ENCODE measurements around the gene KCNQ1.

KCNQ1 gene

DNA sequence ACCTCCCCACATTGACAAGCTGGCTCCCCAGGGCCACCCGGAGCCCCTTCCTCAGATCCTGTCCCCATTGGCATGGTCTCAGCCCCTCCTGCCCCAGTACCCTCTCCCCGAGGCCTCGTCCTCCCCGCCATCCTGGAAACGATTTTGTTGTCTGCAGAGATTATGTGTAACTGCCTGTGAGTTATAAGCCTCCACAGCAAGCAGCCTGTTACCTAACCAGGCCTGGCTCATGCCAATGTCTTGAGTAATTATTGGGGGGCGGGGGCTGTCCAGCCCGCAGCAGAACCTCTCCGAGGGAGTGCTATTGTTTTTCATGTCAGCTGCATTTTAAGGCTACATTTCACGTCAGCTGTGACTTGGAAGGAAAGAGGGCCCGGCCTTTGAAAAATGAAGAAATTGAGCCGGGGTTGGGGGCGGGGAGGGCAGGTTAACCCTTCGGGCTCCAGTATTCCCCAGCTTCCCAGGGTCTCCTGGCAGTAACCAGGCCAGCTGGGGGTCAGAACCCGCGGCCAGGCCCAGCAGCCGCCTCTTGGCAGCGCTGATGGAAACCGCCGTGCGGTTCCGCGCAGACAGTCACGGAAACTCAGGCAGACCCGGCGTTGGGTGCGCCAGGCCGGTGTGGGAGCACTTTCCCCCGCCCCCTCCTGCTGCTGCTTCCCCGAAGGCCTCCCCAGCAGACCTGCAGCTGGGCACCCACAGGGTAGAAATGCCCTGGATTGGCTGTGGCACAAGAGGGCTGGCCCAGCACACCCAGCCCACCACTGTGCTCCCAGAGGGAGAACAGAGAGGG is 381.3 kb downstream of the KCNQ1 start:
- DNase-seq (ENCODE audit: low read depth): peak; percentile 73

DNA sequence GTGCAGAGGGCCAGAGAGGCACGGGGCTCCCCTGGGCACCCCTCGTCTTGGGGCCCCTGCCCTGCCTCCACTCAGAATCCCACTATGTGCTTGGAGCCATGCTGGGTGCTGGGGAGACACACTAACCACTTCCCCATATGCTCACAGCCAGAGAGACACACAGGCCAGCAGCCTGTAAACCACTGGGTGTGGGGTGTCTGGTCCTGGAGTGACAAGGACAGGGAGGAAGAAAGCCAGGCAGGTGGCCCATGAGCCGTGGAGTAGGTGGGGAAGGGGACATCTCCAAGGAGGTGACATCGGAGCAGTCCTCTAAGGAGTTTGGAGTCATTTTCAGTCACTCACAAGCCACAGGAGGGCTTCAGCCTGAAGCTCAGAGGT is 381.9 kb downstream of the KCNQ1 start:
- no peak for DNase-seq (ENCODE audit: low read depth)

DNA sequence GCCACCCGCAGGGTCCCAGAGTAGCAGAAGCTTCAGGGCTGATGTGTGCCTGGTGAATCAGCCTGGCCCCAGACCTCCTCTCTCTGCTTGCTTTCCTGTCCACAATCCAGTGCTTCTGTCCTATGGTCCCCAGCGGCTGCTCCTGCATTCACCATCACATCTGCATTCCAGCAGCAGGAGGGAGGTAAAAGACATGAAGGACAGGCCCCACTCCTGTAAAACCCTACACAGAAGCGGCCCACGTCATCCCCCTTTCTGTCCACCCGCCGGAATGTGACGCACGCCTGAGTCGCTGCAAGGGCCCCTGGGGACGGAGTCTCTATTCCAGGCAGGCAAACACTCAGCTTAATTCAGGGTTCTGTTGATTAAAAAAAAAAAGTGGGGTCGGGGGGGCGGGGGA is 382.4 kb downstream of the KCNQ1 start:
- no peak for DNase-seq (ENCODE audit: low read depth)

DNA sequence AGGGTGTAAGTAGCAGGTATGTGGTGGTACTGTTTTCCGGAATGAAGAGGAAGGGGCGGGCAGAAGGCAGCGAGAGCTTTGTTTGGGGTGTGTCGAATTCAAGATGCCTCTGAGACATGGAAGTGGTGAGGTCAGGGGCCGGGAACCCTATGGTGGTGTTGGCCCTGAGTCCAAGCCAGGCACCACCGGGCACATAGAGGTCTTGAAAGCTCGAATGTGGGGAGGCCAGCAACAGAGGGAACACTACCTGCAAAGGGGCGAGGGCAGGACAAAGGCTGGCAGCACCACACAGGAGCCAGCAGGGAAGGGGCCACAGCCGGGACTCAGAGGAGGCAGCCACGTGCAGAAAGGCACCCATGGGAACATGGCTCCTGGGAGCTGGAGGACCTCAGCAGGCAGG is 383.0 kb downstream of the KCNQ1 start:
- DNase-seq (ENCODE audit: low read depth): no peak

DNA sequence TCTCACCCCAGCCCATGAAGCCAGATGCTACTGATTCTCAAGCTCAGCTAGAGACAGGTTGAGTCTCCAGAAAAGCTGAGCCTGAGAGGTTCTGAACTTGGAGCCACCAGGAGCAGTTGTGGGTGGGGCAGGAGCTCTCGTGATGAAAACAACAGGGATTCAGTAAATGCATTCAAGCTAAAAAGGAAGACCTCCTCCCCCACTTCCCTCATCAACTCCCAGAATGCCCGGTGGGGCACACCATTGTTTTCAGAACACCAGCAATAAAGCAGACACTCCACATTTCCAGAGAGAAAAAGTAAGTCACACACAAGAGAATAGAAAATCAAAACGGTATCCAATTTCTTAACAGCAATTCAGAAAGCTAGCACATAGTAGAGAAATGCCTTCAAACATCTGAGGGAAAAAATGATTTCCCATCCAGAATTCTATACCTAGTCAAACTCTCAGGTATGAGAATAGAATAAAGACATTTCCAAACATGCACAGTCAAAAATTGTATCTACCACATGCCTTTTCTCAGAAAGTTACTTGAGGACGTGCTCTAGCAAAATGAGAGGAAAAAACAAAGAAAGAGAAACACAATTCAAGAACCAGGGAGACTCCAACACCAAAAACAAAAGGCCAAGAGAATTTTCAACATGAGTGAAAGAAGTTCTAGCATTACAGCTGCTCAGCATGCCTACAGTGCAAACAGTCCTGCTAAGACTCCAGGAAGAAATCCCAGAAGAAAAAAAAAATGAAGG is 383.9 kb downstream of the KCNQ1 start:
- DNase-seq (ENCODE audit: low read depth): no peak

DNA sequence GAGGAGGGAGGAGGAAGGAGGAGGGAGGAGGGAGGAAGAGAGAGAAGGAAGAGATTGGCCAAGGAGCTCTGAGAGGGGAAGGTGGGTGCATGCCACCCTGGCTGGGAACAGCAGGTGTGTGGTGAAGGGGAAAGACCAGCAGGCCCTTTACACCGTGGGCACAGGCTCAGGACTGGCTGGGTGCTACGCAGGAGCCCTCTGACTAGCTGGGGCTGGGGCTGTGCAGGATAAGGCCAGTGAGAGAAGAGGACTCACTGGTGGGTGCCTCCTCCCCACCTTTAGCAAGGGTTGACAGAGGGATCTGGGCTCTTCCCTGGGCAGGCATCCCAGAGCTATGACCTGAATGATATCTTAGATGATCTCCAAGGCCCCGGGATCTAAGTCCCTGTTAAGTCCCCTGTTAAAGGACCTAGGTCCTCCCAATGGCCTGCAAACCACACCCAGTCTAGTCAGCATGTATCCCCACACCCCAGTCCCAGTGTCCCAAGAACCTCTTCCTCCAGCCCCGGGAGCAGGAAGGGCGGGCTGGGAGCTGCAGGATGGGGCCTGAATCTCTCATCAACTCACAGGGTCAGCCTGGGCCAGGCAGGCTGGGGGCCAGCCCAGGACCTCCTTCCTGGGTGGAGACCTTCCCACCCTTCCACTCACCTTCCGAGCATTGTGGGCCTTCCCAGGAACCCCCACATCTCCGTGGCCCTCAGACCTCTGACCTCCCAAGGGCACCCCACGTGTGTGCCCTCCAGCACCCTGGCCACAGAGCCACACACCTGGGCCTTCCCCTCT is 385.4 kb downstream of the KCNQ1 start:
- DNase-seq (ENCODE audit: low read depth): no peak

DNA sequence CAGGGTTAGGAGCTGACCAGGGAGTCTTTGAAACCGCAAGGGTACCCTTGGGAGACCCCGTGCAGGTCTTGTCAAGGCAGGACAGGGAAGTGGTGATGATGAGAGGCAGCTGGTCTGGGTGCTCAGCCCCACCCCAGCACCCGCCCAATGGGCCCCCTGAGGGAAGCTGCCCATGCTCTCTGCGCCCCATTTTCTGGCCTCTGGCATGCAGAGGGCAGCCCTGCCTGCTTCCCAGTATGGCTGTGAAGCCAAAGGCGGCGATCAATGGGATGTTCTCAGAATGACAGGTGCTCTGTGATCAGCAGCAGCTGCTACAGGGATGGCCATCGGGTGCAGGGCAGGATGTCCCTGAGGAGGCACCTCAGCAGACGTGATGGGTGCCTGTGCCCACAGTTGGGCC is 386.1 kb downstream of the KCNQ1 start:
- no peak for DNase-seq (ENCODE audit: low read depth)

DNA sequence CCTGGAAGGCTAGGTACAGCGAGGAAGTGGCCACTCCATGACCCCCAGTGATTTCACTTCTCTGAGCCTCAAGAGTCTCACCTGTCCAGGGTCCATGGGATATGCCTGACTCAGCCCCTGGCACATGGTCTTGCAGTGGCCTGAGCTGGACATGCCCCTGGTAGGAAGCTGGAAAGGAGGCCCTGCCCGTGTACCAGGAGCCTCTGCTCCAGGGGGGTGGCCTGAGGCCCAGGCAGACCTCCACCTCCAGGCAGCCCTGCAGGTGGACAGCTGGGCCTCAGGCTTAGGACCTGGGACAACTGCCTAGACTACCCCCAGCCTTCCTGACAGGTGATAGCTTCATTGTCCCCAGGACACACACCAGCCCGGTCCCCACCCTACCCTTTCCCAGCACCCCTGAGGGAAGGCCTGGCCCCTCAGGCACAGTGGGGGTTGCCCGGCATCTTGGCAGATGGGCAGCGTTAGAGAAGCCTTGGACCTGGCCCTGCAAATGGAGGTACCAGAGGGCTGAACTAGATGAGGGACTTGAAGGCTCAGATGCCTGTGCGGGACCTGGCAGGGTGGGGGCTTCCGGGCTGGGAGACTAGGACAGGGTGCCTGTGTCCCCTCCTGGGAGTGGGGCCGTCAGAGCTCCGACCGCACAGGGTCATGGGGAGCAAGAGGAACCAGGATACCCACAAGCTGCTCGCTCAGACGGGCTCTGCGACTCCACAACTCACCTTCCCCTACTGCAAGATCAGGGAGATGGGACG is 387.1 kb downstream of the KCNQ1 start:
- DNase-seq (ENCODE audit: low read depth): no peak

DNA sequence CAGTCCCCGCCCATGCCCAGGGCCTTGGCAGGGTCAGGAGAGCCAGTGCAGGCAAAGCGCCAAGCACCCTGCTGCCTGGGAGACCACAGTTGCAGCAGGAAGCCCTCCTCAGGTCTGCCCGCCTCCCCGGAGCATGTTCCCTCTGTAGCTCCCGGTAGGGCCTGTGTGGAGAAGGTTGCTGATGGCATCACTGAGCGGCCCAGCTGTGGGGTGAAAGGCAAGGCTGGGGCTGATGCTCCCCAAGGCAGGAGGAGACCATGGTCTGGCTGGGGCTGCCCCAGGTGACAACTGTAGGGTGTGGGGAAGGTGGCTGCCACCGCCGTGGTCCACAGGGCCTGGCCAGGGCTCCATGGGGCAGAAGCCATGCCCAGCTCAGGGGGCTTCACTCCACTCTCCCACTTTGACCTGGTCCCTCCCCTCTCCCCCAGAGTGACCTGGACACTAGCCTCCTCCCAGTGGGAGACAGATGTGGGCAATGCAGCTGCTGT is 387.8 kb downstream of the KCNQ1 start:
- DNase-seq (ENCODE audit: low read depth): no peak

DNA sequence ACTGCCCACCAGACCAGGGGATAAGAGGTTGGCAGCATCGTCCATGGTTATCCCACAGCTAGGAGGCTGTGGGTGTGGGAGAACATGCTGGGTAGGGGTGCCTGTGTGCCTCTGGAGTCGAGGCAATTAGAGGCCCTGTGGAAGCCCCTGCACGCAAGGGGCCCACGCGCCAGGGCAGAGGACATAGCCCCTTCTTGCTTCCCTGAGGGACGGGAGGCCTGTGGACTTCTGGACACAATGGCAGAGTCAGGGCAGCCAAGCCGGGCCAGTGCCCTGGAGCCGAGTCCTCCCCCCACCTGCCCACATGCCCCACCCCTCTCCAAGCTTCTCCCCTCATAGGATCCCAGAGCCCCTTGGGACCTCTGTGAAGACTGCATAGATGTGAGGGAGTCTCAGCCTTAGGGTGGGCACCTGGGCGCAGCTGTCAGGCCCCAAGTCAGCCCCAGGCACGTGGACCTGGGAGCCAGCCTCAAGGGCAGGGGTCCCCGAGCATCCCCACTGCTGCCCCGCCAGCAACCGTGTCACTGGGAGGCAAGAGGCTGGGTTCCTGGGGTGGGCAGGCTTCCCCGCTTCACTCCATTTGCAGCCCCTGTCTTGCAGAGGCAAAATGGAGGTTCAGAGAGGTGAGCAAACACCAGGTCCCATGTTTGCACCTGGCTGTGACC is 388.4 kb downstream of the KCNQ1 start:
- DNase-seq (ENCODE audit: low read depth): no peak

DNA sequence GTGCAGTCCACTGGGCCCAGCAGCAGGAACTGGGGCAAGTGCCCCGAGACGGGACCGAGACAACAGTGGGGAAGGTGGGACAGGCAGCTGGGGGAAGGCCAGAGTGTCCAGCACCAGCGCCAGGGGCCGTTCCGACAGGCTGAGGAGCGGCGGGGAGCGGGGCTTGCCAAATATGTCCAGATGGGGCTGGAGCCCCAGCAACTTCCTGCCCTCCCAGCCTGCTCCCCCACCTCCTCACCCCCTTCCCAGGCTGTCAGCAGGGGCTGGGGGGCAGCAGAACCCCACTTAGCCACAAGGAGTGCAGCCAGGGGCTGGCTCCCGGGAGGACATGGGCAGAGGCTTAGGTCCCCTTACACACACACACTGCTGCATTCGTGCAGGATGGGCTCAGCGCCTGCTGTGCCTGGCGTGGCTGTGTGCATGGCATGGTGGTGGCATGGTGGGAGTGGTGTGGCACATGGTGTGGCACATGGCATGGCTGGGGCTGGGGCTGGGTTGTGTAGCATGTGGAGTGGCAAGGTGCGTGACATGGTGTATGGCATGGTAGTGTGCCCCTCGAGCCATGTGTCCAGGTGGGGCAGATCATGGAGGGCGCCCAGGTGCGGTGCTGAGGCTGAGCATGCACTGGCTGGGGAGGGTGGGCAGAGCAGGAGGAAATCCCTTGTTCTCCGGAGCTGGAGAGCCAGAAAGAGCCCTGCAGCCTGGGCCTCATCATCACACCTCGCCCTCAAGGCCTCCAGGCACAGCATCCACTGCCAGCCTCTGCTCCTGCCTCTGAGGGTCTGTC is 389.1 kb downstream of the KCNQ1 start:
- DNase-seq (ENCODE audit: low read depth): no peak

DNA sequence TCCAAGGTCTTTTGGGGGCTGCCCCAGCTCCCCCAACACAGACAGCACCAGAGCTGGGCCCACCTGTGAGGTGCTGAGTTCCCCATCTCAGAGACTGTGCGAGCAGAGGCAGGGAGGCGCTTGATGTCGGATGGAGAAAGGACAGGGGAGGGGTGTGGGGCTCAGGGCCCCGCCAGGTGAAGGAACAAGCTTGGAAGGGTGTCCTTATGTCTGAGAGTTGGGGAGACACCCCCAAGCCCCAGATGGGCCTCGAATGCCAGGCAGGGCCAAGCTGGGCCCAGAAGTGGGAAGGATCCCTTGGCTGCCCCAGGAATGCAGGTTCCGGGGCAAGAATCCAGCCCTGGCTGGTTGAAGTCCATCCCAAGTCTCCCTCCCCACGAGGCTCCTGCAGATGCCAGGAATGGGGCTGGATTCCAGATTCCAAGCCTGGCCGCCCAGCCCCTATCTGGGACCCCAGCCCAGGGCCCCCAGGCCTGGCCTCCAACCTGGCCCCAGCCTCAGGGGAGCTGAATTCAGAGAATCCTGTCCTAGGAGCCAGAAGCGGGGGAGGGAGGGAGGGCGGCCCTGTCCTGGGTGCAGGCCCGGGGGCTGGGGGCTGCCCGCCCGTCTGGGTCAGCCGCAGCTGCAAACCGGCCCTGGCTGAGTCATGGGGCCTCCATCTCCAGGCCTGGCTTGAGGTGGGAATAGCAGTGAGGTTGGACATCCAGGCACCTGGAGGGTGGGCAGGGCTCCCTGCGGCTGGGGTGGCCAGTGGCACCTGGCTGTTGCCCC is 389.9 kb downstream of the KCNQ1 start:
- DNase-seq (ENCODE audit: low read depth): no peak

DNA sequence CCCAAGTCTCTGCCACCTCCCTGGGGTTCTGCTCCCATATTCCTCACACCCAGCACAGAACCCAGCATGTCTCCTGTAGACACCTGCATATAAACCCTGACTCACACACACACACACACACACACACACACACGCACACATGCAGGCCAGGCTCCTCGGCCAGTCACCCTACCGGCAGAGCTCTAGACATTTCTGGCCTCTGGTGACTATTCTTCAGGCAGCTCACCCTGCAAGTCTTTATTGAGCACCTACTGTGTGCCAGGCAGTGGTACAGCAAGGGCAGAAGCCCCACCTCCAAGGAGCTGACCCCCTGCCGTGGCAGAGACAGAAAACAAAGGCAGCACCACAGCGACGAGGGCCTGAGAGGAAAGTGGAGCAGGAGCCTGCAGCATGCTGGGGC is 390.5 kb downstream of the KCNQ1 start:
- DNase-seq (ENCODE audit: low read depth): no peak

DNA sequence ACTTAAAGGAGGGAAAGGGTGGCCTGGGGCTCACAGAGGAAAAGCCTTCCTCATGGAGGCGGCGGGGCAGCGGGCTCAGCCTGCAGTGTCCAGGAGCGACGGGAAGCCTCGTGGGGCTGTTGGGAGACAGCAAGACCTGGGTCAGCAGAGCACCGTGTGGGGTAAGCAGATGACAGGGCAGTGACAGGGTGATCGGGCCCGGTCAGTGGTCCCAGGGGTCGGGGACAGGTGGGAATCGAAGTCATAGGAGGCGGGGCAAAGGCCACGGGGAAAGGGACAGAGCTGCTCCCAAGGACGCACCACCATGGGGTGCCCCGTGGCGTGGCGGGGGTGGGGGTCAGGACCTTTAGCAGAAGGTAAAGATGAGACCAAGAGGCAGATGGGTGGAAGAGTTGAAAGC is 390.9 kb downstream of the KCNQ1 start:
- no peak for DNase-seq (ENCODE audit: low read depth)

DNA sequence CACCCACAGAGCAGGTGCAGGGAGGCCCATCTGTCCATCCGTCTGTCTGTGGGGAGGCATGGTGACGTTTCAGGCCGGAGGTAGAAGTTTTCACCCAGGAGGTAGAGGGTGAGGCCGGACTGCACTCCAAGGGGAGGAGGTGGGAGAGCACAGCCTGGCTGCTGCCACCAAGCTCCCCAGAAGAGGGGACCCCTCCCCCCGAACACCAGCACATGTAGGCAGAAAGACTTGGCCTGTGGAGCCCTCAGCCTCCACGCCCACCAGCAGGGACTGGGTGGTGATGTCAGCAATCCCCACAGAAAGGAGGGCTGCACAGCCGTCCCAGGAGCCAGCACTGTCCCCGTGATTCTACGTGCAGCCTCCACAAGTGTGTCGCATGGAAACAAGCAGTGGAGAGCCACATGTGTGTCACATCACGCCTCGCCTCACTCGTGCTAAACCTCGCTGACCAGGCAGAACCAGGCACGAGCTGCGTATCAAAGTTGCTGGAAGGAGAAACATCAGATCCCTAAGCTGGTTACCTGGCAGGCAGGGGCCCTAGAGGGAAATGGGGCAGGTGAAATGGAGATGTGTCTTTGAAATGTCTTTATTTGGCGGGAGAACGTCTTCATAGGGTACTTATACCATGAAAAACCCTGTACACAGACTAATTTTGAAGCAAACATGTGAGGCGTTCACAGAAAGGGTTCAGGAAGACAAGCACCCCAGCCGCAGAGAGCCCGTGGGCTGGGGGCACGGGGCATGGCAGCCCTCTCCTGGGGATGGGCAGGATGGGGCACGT is 391.7 kb downstream of the KCNQ1 start:
- DNase-seq (ENCODE audit: low read depth): no peak

DNA sequence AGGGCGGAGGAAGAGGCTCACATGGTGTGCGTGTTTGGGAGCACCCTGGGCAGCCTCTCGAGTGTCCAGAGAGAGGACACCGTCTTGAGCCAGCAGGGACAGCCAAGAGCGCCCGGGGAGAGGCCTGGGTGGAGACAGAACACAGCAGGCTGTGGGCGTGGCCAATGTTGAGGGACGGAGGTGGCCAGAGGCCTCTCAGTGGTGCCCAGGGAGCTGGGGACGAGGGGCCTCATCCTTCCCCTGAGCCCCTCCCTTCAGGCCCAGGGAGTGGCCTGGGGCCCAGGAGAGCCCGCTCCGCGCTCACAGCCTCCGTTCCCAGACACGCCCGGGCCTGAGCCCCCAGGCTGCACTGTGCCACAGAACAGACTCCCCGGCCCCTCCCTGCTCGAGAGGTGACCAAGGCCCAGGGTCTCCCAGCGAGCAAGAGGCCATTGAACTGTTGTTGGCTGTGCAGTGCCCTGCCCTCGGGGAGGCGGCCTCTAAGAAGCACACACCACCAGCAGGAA is 392.3 kb downstream of the KCNQ1 start:
- no peak for DNase-seq (ENCODE audit: low read depth)

DNA sequence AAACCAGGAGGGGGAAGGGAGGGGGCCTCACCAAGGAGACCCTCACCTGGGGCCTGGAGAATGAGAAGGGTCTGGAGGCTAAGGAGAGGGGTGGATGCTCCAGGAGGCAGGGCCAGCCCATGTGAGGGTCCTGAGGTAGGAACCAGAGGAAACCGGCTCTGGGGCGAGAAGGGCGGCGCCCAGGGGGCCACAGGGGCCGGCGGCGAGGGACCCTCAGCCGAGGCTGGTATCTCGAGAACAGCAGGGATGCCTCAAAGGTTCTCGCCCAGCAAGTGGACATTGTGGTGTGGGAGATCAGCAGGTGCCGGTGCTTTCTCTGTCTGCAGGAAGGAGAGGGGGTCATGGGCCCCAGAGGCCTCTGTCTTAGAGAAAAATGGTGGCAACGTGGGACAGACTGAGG is 392.8 kb downstream of the KCNQ1 start:
- DNase-seq (ENCODE audit: low read depth): no peak

DNA sequence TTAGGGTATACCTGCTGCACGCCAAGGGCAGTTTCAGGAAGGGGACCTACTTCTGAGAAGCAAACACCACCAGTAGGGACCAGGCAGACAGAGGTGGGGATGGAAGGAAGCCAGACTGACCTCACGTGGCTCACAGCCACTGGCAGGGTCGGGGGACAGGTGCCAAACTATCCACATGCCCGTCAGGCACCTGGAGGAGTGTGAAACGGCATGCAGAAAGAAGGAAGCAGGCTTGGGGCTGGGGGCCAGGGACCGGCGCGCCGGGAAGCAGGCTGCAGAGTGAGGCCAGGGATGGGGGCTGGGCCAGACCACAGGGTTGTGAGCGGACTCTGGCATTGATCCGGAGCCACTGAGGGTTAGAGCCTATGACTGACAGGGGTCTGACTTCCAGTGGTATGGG is 393.3 kb downstream of the KCNQ1 start:
- DNase-seq (ENCODE audit: low read depth): no peak

Data from HS-5 (cell line).